Esophagus muscularis mucosa (tissue), 4 donors: ENCODE data around the gene A2M. TPM values are rescaled to one million over a fixed set of nuclear protein-coding genes. Genes with fewer than 3 reads are reported as not detected.

Experiments used
- DNase-seq: peaks from one replicate; pipeline ENCODE4 v3.0.0-alpha.2; 2017; ENCODE audit errors: extremely low spot score
- H3K27ac ChIP-seq, 4 donors: fragments of 200-600 bp; sonication (generic); replicated peaks in 1 of 4; 1 replicate in 3 of 4; 2 replicates in 1 of 4; pipeline ENCODE4 v1.5.1; 2016 to 2019; ENCODE audit warnings: mild to moderate bottlenecking in 1 of 4
- H3K27me3 ChIP-seq, 4 donors: fragments of 200-600 bp; sonication (generic); one replicate each; pipeline versions ENCODE4 v1.5.1 to v1.6.0; 2016 to 2019
- H3K36me3 ChIP-seq, 4 donors: fragments of 200-600 bp; sonication (generic); one replicate each; pipeline ENCODE4 v1.5.1; 2016 to 2019
- H3K4me1 ChIP-seq, 4 donors: fragments of 200-600 bp; sonication (generic); one replicate each; pipeline ENCODE4 v1.5.1; 2016 to 2019
- H3K4me3 ChIP-seq, 4 donors: fragments of 200-600 bp; sonication (generic); 1 replicate in 2 of 4; 2 replicates in 2 of 4; pipeline ENCODE4 v1.5.1; 2016 to 2019; ENCODE audit warnings: mild to moderate bottlenecking in 4 of 4, moderate library complexity in 1 of 4
- H3K9me3 ChIP-seq, 4 donors: fragments of 200-600 bp; sonication (generic); 1 replicate in 3 of 4; 2 replicates in 1 of 4; pipeline ENCODE4 v1.5.1; 2016 to 2019
- EP300 ChIP-seq: sonication (generic); formaldehyde crosslinking; IDR thresholded peaks from one replicate; pipeline ENCODE4 v1.6.1; 2017; ENCODE audit warnings: antibody characterized with exemption
- POLR2A ChIP-seq: fragments of 450-650 bp; IDR thresholded peaks from one replicate; pipeline ENCODE4 v1.6.1; 2017; ENCODE audit warnings: antibody characterized with exemption, moderate library complexity, mild to moderate bottlenecking, low read depth
- POLR2AphosphoS5 ChIP-seq, 2 donors: sonication (generic); formaldehyde crosslinking; IDR thresholded peaks; one replicate each; pipeline ENCODE4 v1.6.1; 2017; ENCODE audit warnings: antibody characterized with exemption in 2 of 2
- WGBS: methylation state at CpG from one replicate; pipeline ENCODE4 v1.1.5; 2018; 5-methylcytosine and 5-hydroxymethylcytosine counted together
- intact Hi-C: fragments of 100-400 bp; cut with DNase I; formaldehyde crosslinking; loops from one replicate; pipeline ENCODE4 v1.15.1; 2023
- total RNA-seq, 4 donors: library from RNA; depleted of rRNA; stranded (reverse); fragments of >200 nt; gene quantifications; one replicate each; pipeline versions ENCODE4 v1.1.0 to v1.2.1, GENCODE V29; 2016
- TF ChIP-seq, protein P1 (sequence below), 3 experiments: fragments of 200-600 bp in 2 of 3; fragments of 450-650 bp in 1 of 3; sonication (generic) in 2 of 3; IDR thresholded peaks; one replicate each; pipeline ENCODE4 v1.5.1; 2017 to 2019; ENCODE audit warnings: antibody characterized with exemption in 3 of 3, mild to moderate bottlenecking in 2 of 3, moderate library complexity in 1 of 3

The A2M gene
- total RNA-seq, 4 donors from 2014 or later, result 271 to 678 (median 484) TPM

DNA sequence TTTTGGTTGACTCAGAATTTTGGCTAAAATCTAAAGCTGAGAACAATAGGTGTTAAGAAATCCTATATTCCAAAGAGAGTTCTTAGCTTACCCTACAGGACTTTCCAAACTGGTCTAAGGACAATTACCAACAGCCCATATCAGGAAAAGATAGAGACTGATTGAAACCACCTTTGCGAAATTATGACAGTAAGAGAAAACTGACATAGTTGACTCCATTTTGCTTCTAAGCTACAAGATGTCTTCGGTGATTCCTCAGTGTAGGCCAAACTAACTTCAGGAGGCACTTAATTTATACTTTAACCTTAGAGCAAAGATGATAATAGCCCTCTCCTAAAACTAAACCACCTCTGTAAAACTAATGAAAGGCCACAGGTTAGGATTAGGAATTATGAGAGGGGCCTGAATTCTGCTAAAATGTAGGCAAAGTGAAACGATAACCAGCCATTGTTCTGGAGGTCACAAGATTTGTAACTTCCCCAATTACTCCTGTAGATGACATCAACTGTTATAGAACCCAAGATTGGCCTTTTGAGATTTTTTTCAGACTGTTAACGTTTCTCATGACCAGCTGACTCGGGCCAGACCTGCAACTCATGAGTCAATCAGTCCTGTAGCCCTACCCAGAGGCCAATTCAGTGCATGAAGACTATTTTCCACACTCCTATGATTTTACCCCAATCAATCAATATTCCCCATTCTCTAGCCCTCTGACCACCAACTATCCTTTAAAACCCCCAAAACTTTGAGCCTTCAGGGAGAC is 83.3 kb downstream of the A2M start:
- no peaks in the 10 kb centered on the region for H3K36me3 ChIP-seq
- H3K4me1 ChIP-seq, result no peaks in the 10 kb centered on the region
- no peak overlapping the region for H3K4me3 ChIP-seq
- no peak overlapping the region for H3K27ac ChIP-seq
- no peaks in the 10 kb centered on the region for H3K9me3 ChIP-seq
- TF ChIP-seq, protein P1, sequence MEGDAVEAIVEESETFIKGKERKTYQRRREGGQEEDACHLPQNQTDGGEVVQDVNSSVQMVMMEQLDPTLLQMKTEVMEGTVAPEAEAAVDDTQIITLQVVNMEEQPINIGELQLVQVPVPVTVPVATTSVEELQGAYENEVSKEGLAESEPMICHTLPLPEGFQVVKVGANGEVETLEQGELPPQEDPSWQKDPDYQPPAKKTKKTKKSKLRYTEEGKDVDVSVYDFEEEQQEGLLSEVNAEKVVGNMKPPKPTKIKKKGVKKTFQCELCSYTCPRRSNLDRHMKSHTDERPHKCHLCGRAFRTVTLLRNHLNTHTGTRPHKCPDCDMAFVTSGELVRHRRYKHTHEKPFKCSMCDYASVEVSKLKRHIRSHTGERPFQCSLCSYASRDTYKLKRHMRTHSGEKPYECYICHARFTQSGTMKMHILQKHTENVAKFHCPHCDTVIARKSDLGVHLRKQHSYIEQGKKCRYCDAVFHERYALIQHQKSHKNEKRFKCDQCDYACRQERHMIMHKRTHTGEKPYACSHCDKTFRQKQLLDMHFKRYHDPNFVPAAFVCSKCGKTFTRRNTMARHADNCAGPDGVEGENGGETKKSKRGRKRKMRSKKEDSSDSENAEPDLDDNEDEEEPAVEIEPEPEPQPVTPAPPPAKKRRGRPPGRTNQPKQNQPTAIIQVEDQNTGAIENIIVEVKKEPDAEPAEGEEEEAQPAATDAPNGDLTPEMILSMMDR (IDR thresholded peaks at IDR 0.05), result no peak
- TF ChIP-seq POLR2A, result no peak
- no peak for TF ChIP-seq POLR2AphosphoS5 (IDR thresholded peaks at IDR 0.05)
- TF ChIP-seq EP300, result no peak
- H3K27me3 ChIP-seq, result no peaks in the 10 kb centered on the region
- no peak for DNase-seq
- 73% methylated on average over 5 of the region's 5 CpGs for WGBS
- intact Hi-C loops, result no loop called here

GRCh38 chr12:9030776-9031175 is 84.9 kb downstream of the A2M start:
- TF ChIP-seq POLR2A, result no peak
- no peak for TF ChIP-seq EP300
- no peak for TF ChIP-seq POLR2AphosphoS5 (IDR thresholded peaks at IDR 0.05)
- TF ChIP-seq, protein P1 (IDR thresholded peaks at IDR 0.05), result no peak
- no peaks in the 10 kb centered on the region for H3K9me3 ChIP-seq
- intact Hi-C loops, result no loop called here
- H3K4me1 ChIP-seq, result no peaks in the 10 kb centered on the region
- no peaks in the 10 kb centered on the region for H3K27me3 ChIP-seq
- H3K36me3 ChIP-seq, result no peaks in the 10 kb centered on the region
- H3K4me3 ChIP-seq, result no peak overlapping the region
- no peak overlapping the region for H3K27ac ChIP-seq
- 75% methylated on average over 2 of the region's 2 CpGs for WGBS
- no peak for DNase-seq

DNA sequence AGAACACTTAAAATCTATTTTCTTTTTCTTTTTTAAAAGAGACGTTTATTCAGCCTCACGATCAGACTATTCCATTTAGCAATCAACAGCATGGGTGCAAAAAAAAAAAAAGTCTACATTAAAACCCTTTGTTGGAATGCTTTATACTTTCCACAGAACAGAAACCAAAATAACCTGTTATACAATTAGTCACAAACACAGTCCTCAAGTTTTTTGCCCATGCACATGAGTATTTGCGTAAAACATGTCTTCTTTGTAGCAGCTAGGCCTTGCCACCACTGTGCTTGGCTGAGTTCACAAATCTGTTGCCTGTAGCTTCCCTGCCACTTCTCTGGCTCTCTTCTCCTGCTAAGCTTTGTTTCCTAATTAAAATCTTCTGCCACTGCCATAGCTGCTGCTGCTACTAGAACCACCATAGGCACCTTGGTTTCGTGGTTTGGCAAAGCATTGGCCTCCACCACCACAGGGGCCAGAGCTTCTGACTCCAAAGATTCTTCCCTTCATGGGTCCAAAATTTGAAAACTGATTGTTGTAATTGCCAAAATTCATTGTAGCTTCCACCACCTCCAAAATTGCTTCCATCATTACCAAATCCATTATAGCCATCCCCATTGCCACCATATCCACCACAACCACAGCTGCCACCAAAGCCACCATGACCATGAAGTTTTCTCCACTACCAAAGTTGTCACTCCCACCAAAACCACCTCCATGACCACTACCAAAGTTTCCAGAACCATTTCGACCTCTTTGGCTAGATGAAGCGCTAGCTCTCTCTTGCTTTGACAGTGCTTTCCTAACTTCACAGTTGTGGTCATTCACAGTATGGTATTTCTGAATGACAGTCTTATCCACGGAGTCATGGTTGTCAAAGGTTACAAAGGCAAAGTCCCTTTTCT is 88.3 kb downstream of the A2M start:
- H3K27me3 ChIP-seq, result no peaks in the 10 kb centered on the region
- H3K9me3 ChIP-seq, result no peaks in the 10 kb centered on the region
- no peak overlapping the region for H3K27ac ChIP-seq
- 89% methylated on average over 7 of the region's 7 CpGs for WGBS
- no peak for DNase-seq
- TF ChIP-seq, protein P1 (IDR thresholded peaks at IDR 0.05), result no peak
- TF ChIP-seq POLR2A (no peak), POLR2AphosphoS5 (IDR thresholded peaks at IDR 0.05) (no peak), EP300 (no peak)
- no peaks in the 10 kb centered on the region for H3K36me3 ChIP-seq
- no peaks in the 10 kb centered on the region for H3K4me1 ChIP-seq
- intact Hi-C loops, result no loop called here
- no peak overlapping the region for H3K4me3 ChIP-seq

GRCh38 chr12:9024512-9024911 is 91.2 kb downstream of the A2M start:
- no peaks in the 10 kb centered on the region for H3K27me3 ChIP-seq
- H3K36me3 ChIP-seq, result no peaks in the 10 kb centered on the region
- no peak overlapping the region for H3K4me3 ChIP-seq
- TF ChIP-seq EP300, result no peak
- no peak for TF ChIP-seq POLR2A
- TF ChIP-seq, protein P1 (IDR thresholded peaks at IDR 0.05), result no peak
- TF ChIP-seq POLR2AphosphoS5 (IDR thresholded peaks at IDR 0.05), result no peak
- H3K9me3 ChIP-seq, result no peaks in the 10 kb centered on the region
- H3K4me1 ChIP-seq, result no peaks in the 10 kb centered on the region
- DNase-seq, result no peak
- 88% methylated on average over 2 of the region's 2 CpGs for WGBS
- intact Hi-C loops, result no loop called here
- H3K27ac ChIP-seq, result no peak overlapping the region
